Kidney glomerular epithelial cell (primary cell): ENCODE measurements around the gene OSMR.
A peak's percentile ranks its signal among the peaks of the same experiment; 100 is the strongest.

ENCODE experiments used
- DNase-seq: peaks from one replicate; lab custom pipeline; 2025; lab: John Stamatoyannopoulos, UW

The OSMR gene

GRCh38 chr5:38845526-38846378, at the start of gene OSMR:
Gene OSMR (plus strand): TSS chr5:38846012. CDS start chr5:38869045, 23,033 bp downstream.
- peak; percentile 90 for DNase-seq

- no peak for DNase-seq
Observed at GRCh38 chr5:38796742-38797108, 49.1 kb upstream of the OSMR start.

- DNase-seq = no peak
Observed at GRCh38 chr5:38797838-38798237, 48.0 kb upstream of the OSMR start.

GRCh38 chr5:38799556-38800377, 46.0 kb upstream of the OSMR start:
- no peak for DNase-seq

GRCh38 chr5:38800515-38800914, 45.3 kb upstream of the OSMR start:
- DNase-seq = no peak

GRCh38 chr5:38802125-38802524, 43.7 kb upstream of the OSMR start:
- DNase-seq = no peak

- no peak for DNase-seq
Observed at GRCh38 chr5:38803246-38803645, 42.6 kb upstream of the OSMR start.

- no peak for DNase-seq
Observed at GRCh38 chr5:38806775-38807258, 39.0 kb upstream of the OSMR start.

- DNase-seq = no peak
Observed at GRCh38 chr5:38807570-38808483, 38.0 kb upstream of the OSMR start.

GRCh38 chr5:38808666-38809343, 37.0 kb upstream of the OSMR start:
- DNase-seq = no peak

GRCh38 chr5:38809388-38810359, 36.1 kb upstream of the OSMR start:
- DNase-seq = peak; percentile 75

GRCh38 chr5:38814879-38815278, 30.9 kb upstream of the OSMR start:
- no peak for DNase-seq

- no peak for DNase-seq
Observed at GRCh38 chr5:38816083-38817030, 29.5 kb upstream of the OSMR start.

- no peak for DNase-seq
Observed at GRCh38 chr5:38821679-38822078, 24.1 kb upstream of the OSMR start.

- DNase-seq = no peak
Observed at GRCh38 chr5:38823503-38823902, 22.3 kb upstream of the OSMR start.

GRCh38 chr5:38824821-38825220, 21.0 kb upstream of the OSMR start:
- DNase-seq = no peak

GRCh38 chr5:38825494-38825893, 20.3 kb upstream of the OSMR start:
- DNase-seq = no peak

- DNase-seq = no peak
Observed at GRCh38 chr5:38827525-38827924, 18.3 kb upstream of the OSMR start.

- no peak for DNase-seq
Observed at GRCh38 chr5:38830521-38831051, 15.2 kb upstream of the OSMR start.
